Measurements from ENCODE around the gene ZNF79.

DNA sequence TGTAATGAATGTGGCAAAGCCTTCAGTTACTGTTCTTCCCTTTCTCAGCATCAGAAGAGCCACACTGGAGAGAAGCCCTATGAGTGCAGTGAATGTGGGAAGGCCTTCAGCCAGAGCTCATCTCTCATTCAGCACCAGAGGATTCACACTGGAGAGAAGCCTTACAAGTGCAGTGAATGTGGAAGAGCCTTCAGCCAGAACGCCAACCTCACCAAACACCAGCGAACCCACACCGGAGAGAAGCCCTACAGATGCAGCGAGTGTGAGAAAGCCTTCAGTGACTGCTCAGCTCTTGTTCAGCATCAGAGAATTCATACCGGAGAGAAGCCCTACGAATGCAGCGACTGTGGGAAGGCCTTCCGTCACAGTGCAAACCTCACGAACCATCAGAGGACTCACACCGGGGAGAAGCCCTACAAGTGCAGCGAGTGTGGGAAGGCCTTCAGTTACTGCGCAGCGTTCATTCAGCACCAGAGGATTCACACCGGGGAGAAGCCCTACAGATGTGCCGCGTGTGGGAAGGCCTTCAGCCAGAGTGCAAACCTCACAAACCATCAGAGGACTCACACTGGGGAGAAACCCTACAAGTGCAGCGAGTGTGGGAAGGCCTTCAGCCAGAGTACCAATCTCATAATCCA is 20.2 kb downstream of the ZNF79 start:
- TF ChIP-seq, protein P1, sequence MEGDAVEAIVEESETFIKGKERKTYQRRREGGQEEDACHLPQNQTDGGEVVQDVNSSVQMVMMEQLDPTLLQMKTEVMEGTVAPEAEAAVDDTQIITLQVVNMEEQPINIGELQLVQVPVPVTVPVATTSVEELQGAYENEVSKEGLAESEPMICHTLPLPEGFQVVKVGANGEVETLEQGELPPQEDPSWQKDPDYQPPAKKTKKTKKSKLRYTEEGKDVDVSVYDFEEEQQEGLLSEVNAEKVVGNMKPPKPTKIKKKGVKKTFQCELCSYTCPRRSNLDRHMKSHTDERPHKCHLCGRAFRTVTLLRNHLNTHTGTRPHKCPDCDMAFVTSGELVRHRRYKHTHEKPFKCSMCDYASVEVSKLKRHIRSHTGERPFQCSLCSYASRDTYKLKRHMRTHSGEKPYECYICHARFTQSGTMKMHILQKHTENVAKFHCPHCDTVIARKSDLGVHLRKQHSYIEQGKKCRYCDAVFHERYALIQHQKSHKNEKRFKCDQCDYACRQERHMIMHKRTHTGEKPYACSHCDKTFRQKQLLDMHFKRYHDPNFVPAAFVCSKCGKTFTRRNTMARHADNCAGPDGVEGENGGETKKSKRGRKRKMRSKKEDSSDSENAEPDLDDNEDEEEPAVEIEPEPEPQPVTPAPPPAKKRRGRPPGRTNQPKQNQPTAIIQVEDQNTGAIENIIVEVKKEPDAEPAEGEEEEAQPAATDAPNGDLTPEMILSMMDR (conservative IDR thresholded peaks at IDR 0.05; ENCODE audit: low read depth in 2 of 2): no peak
- no peak for TF ChIP-seq EZH2 (IDR thresholded peaks at IDR 0.05; ENCODE audit: low read depth, unreplicated experiment)

All from GM23338 (cell line).